Measurements from ENCODE around the gene BFSP2. TPM values are rescaled to one million over a fixed set of nuclear protein-coding genes. Genes with fewer than 3 reads are reported as not detected.

BFSP2 gene
- total RNA-seq, 1 donor from 2014 or later: not detected

DNA sequence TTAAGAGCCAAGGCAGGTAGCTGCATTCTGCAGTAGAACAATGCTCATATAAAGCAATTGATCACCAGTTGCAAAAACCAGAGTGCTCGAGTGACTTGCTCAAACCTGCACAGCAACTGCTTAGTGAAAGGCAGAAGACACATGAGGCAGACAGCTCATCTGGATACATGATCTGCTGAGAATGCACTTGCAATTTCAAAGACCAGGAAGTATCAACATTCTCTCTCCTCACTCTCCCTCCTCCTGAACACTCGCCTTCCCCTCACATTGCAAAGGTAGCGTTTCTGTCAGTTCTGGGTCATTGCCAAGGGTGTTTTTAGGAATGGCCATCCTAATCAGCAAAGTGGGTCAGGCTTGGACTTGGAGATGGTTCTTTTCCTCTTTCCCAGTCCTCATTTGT lies 61.0 kb downstream of the BFSP2 start:
- Mint-ChIP-seq H3K27ac (ENCODE audit: unreplicated experiment) (peak overlapping the region; percentile 74), H3K36me3 (ENCODE audit: unreplicated experiment) (no peaks in the 10 kb centered on the region), H3K9me3 (ENCODE audit: unreplicated experiment) (no peaks in the 10 kb centered on the region), H3K27me3 (ENCODE audit: unreplicated experiment) (no peaks in the 10 kb centered on the region), H3K4me3 (ENCODE audit: unreplicated experiment) (no peak overlapping the region), H3K4me1 (ENCODE audit: unreplicated experiment) (peaks cover 47% of the 10 kb centered on the region)
- TF ChIP-seq, protein P1, sequence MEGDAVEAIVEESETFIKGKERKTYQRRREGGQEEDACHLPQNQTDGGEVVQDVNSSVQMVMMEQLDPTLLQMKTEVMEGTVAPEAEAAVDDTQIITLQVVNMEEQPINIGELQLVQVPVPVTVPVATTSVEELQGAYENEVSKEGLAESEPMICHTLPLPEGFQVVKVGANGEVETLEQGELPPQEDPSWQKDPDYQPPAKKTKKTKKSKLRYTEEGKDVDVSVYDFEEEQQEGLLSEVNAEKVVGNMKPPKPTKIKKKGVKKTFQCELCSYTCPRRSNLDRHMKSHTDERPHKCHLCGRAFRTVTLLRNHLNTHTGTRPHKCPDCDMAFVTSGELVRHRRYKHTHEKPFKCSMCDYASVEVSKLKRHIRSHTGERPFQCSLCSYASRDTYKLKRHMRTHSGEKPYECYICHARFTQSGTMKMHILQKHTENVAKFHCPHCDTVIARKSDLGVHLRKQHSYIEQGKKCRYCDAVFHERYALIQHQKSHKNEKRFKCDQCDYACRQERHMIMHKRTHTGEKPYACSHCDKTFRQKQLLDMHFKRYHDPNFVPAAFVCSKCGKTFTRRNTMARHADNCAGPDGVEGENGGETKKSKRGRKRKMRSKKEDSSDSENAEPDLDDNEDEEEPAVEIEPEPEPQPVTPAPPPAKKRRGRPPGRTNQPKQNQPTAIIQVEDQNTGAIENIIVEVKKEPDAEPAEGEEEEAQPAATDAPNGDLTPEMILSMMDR (IDR thresholded peaks at IDR 0.05): no peak
- DNase-seq (ENCODE audit: extremely low spot score, unreplicated experiment): no peak

DNA sequence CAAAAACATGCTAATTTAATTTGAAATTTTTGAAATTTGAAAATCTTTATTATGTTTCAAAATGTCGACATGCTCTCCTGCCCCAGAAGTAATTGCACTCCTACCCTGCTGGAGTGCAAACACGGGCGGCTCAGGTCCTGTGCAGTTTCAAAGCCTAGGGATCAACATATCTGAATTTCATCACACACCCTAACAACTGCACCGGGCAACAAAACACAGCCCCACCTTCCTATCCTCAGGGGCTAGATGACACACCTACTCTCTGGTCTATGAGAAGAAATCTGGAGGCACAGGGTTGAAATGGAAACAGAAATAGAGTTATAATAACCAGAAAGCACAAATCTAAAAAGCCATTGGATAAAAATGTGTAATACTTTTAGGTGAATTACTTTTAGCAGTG lies 61.4 kb downstream of the BFSP2 start:
- H3K36me3 Mint-ChIP-seq (ENCODE audit: unreplicated experiment): no peaks in the 10 kb centered on the region
- no peaks in the 10 kb centered on the region for H3K27me3 Mint-ChIP-seq (ENCODE audit: unreplicated experiment)
- H3K4me3 Mint-ChIP-seq (ENCODE audit: unreplicated experiment): no peak overlapping the region
- H3K27ac Mint-ChIP-seq (ENCODE audit: unreplicated experiment): peak overlapping the region; percentile 74
- TF ChIP-seq, protein P1 (IDR thresholded peaks at IDR 0.05): no peak
- DNase-seq (ENCODE audit: extremely low spot score, unreplicated experiment): no peak
- peaks cover 43% of the 10 kb centered on the region for H3K4me1 Mint-ChIP-seq (ENCODE audit: unreplicated experiment)
- no peaks in the 10 kb centered on the region for H3K9me3 Mint-ChIP-seq (ENCODE audit: unreplicated experiment)

DNA sequence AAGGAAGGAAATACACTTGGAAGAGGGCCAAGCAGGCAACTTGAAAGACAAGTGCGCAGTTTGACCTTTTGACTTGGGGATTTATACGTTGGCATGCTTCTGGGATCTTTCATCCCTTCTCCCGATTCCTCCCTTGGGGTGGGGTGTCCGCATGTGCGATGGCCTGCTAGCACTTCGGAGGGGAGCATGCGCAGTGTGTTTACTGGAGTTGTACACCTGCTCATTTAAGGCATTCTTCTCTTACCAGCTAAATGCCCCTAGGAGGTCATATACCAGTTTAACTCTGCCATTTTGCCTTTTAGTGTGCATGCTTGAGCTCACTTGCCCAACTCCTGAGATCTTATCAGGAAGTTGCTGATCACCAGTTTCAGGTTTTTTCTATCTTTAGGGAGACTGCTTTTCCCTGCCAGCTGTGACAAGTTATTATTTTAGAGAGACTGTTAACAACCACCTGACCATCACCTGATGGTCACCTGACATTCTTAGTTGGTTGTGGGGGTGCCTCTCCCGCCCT lies 63.5 kb downstream of the BFSP2 start:
- H3K27me3 Mint-ChIP-seq (ENCODE audit: unreplicated experiment): no peaks in the 10 kb centered on the region
- no peaks in the 10 kb centered on the region for H3K9me3 Mint-ChIP-seq (ENCODE audit: unreplicated experiment)
- TF ChIP-seq, protein P1 (IDR thresholded peaks at IDR 0.05): no peak
- no peak overlapping the region for H3K4me3 Mint-ChIP-seq (ENCODE audit: unreplicated experiment)
- H3K4me1 Mint-ChIP-seq (ENCODE audit: unreplicated experiment): peaks cover 49% of the 10 kb centered on the region
- H3K36me3 Mint-ChIP-seq (ENCODE audit: unreplicated experiment): no peaks in the 10 kb centered on the region
- no peak overlapping the region for H3K27ac Mint-ChIP-seq (ENCODE audit: unreplicated experiment)
- no peak for DNase-seq (ENCODE audit: extremely low spot score, unreplicated experiment)

DNA sequence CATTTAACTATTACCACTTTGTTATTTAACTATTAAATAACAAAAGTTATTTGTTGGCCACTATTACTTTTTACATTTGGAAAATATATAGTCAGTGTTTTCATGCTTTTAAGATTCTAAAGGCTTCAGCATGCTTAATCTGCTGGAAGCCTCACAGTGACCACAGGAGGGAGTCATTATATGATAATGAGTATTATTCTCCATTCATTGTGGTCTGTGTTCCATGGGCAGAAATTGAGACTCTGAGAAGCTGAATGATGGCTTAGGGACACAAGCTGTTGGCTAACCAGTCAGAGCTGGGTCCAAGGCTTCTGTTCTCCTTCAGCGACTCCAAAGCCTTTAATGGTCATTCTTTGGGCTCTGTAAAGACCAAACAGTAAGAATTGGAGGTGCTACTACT lies 64.7 kb downstream of the BFSP2 start:
- Mint-ChIP-seq H3K4me3 (ENCODE audit: unreplicated experiment) (no peak overlapping the region), H3K27me3 (ENCODE audit: unreplicated experiment) (no peaks in the 10 kb centered on the region), H3K4me1 (ENCODE audit: unreplicated experiment) (peaks cover 47% of the 10 kb centered on the region), H3K27ac (ENCODE audit: unreplicated experiment) (no peak overlapping the region), H3K36me3 (ENCODE audit: unreplicated experiment) (no peaks in the 10 kb centered on the region), H3K9me3 (ENCODE audit: unreplicated experiment) (no peaks in the 10 kb centered on the region)
- DNase-seq (ENCODE audit: extremely low spot score, unreplicated experiment): no peak
- TF ChIP-seq, protein P1 (IDR thresholded peaks at IDR 0.05): peak; percentile 58

DNA sequence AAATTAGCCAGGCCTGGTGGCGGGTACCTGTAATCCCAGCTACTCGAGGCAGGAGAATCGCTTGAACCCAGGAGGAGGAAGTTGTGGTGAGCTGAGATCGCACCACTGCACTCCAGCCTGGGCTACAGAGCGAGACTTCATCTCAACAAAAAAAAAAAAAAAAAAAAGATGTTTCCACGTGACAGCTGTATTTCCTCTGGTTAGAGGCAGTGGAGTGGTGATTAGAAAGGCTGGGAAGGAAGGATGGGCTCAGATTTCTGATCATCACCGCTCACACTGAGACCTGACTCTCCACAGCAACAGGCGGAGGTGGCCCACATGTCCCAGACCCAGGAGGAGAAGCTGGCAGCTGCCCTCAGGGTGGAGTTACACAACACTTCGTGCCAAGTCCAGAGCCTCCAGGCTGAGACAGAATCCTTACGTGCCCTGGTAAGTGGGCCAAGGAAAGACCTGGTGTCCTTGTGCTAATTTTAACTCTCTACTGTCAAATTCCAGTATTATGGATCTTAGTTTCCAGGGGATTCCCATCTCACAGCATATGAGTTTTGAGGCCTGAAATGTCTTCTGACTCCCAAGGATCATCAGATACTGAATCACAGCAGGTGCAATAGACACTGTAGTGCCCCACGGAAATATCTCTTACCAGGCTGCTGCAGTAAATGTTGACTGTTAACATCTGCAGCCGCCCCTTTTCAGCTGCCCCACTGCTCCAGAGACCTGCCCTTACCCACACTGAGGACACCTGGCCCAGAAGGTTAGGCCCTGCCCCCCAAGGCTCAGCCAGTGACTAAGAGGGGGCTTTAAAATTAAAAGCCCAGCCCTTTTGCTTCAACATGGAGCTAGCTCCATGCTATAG lies 66.9 kb downstream of the BFSP2 start:
- Mint-ChIP-seq H3K4me1 (ENCODE audit: unreplicated experiment) (peaks cover 28% of the 10 kb centered on the region), H3K27ac (ENCODE audit: unreplicated experiment) (no peak overlapping the region), H3K4me3 (ENCODE audit: unreplicated experiment) (no peak overlapping the region), H3K27me3 (ENCODE audit: unreplicated experiment) (no peaks in the 10 kb centered on the region), H3K9me3 (ENCODE audit: unreplicated experiment) (no peaks in the 10 kb centered on the region), H3K36me3 (ENCODE audit: unreplicated experiment) (no peaks in the 10 kb centered on the region)
- TF ChIP-seq, protein P1 (IDR thresholded peaks at IDR 0.05): no peak
- no peak for DNase-seq (ENCODE audit: extremely low spot score, unreplicated experiment)
